Natural killer cell (primary cell): ENCODE data around the gene TLX1. TPM values are rescaled to one million over a fixed set of nuclear protein-coding genes. Genes with fewer than 3 reads are reported as not detected.

Experiments used
- ATAC-seq, 3 donors: fragments of 150-1000 bp in 2 of 3; fragments of 200-7000 bp in 1 of 3; cut with Tn5 transposase; 1 replicate in 1 of 3; 2 replicates in 2 of 3; pipeline ENCODE4 v1.10.0; 2021; ENCODE audit warnings: mild to moderate bottlenecking in 2 of 3, moderate library complexity in 2 of 3
- DNase-seq, 2 donors: peaks; one replicate each; pipeline versions ENCODE4 v3.0.0 to v3.0.0-alpha.2; 2013 to 2021; ENCODE audit warnings: mixed read lengths in 1 of 2
- H3K27ac ChIP-seq: one replicate; pipeline ENCODE4 v1.5.1; 2013; ENCODE audit warnings: mild to moderate bottlenecking, low read length
- H3K27me3 ChIP-seq: one replicate; pipeline ENCODE4 v1.6.1; 2013; ENCODE audit warnings: low read length; ENCODE audit not compliant: control insufficient read depth, insufficient read depth
- H3K36me3 ChIP-seq: one replicate; pipeline ENCODE4 v1.6.1; 2013; ENCODE audit warnings: low read length; ENCODE audit not compliant: control insufficient read depth, insufficient read depth
- H3K4me1 ChIP-seq: one replicate; pipeline ENCODE4 v1.6.1; 2013; ENCODE audit warnings: low read length; ENCODE audit not compliant: control insufficient read depth, insufficient read depth
- H3K4me3 ChIP-seq: one replicate; pipeline ENCODE4 v1.5.1; 2013; ENCODE audit warnings: low read length
- H3K9me3 ChIP-seq: one replicate; pipeline ENCODE4 v1.6.1; 2013; ENCODE audit warnings: low read length; ENCODE audit not compliant: control insufficient read depth, insufficient read depth
- H3K27ac Mint-ChIP-seq, 2 donors: one replicate each; pipeline ENCODE4 v1.8.0; 2022; ENCODE audit warnings: mild to moderate bottlenecking in 2 of 2, mixed read lengths in 2 of 2, moderate library complexity in 1 of 2
- H3K27me3 Mint-ChIP-seq, 2 donors: one replicate each; pipeline ENCODE4 v1.8.0; 2022; ENCODE audit warnings: low read depth in 2 of 2, mixed read lengths in 2 of 2
- H3K36me3 Mint-ChIP-seq: one replicate; pipeline ENCODE4 v1.8.0; 2022; ENCODE audit warnings: mixed read lengths
- H3K4me1 Mint-ChIP-seq, 2 donors: one replicate each; pipeline ENCODE4 v1.8.0; 2022; ENCODE audit warnings: mixed read lengths in 2 of 2
- H3K4me3 Mint-ChIP-seq: one replicate; pipeline ENCODE4 v1.8.0; 2022; ENCODE audit warnings: mild to moderate bottlenecking, moderate library complexity, mixed read lengths
- H3K9me3 Mint-ChIP-seq, 2 donors: one replicate each; pipeline ENCODE4 v1.8.0; 2022; ENCODE audit warnings: mixed read lengths in 2 of 2
- CTCF ChIP-seq: fragments of 200-600 bp; IDR thresholded peaks from one replicate; pipeline ENCODE4 v1.8.0; 2022; ENCODE audit warnings: antibody characterized with exemption
- WGBS: methylation state at CpG from one replicate; pipeline ENCODE4 v1.1.7; 2013; ENCODE audit warnings: missing lambda C conversion rate; ENCODE audit not compliant: insufficient coverage; 5-methylcytosine and 5-hydroxymethylcytosine counted together
- intact Hi-C: fragments of 100-400 bp; cut with micrococcal nuclease; formaldehyde crosslinking; loops from one replicate; pipeline ENCODE4 v1.14.2; 2022
- total RNA-seq, 4 donors: library from RNA; stranded (reverse); fragments of 120-200 nt in 1 of 4; gene quantifications; one replicate each; pipeline versions ENCODE4 v1.2.3 to v1.2.4, GENCODE V29; 2013 to 2022

TLX1 gene
- total RNA-seq, 3 donors from 2014 or later (not counting 1 experiment from before 2014, with no cell fraction given): not detected

- Histone ChIP-seq H3K36me3 (no peaks in the 10 kb centered on the region), H3K27ac (no peak overlapping the region), H3K4me3 (no peak overlapping the region), H3K9me3 (no peaks in the 10 kb centered on the region), H3K4me1 (no peaks in the 10 kb centered on the region), H3K27me3 (no peaks in the 10 kb centered on the region)
- no peak overlapping the region for H3K27ac Mint-ChIP-seq
- 78% methylated on average over 5 of the region's 6 CpGs for WGBS
- no peaks in the 10 kb centered on the region for H3K36me3 Mint-ChIP-seq
- H3K4me3 Mint-ChIP-seq: no peak overlapping the region
- H3K27me3 Mint-ChIP-seq: peaks cover 47 to 48% of the 10 kb centered on the region in 2 donors
- peaks cover 0 to 4% of the 10 kb centered on the region in 2 donors for H3K4me1 Mint-ChIP-seq
- ATAC-seq: no peak
- TF ChIP-seq CTCF: no peak
- H3K9me3 Mint-ChIP-seq: no peaks in the 10 kb centered on the region
- intact Hi-C loops: loop anchor here (1.0 kb wide), 1 partner anchor 47 kb away; no protein-coding TSS in a partner anchor
- no peak for DNase-seq
Observed at GRCh38 chr10:101095004-101095403, 36.1 kb upstream of the TLX1 start.

- H3K27me3 ChIP-seq: no peaks in the 10 kb centered on the region
- H3K27ac Mint-ChIP-seq: no peak overlapping the region
- peak; percentile 82 for TF ChIP-seq CTCF
- H3K9me3 Mint-ChIP-seq: no peaks in the 10 kb centered on the region
- DNase-seq (peak; percentile 66 to 84), ATAC-seq (peak; percentile 77 to 98 (median 96))
- H3K36me3 Mint-ChIP-seq: no peaks in the 10 kb centered on the region
- H3K4me1 ChIP-seq: no peaks in the 10 kb centered on the region
- 19% methylated on average over 7 of the region's 7 CpGs for WGBS
- no peaks in the 10 kb centered on the region for H3K9me3 ChIP-seq
- H3K27ac ChIP-seq: no peak overlapping the region
- no peaks in the 10 kb centered on the region for H3K36me3 ChIP-seq
- H3K4me1 Mint-ChIP-seq: peaks cover 0 to 4% of the 10 kb centered on the region in 2 donors
- H3K27me3 Mint-ChIP-seq: peaks cover 43 to 48% of the 10 kb centered on the region in 2 donors
- H3K4me3 Mint-ChIP-seq: no peak overlapping the region
- intact Hi-C loops: loop anchor here (1.0 kb wide), 1 partner anchor 47 kb away; no protein-coding TSS in a partner anchor
- H3K4me3 ChIP-seq: no peak overlapping the region
Observed at GRCh38 chr10:101095550-101096213, 35.4 kb upstream of the TLX1 start.

- H3K9me3 ChIP-seq: no peaks in the 10 kb centered on the region
- no peaks in the 10 kb centered on the region for H3K36me3 Mint-ChIP-seq
- no peaks in the 10 kb centered on the region for H3K36me3 ChIP-seq
- no peak overlapping the region for H3K4me3 Mint-ChIP-seq
- TF ChIP-seq CTCF: no peak
- H3K4me1 Mint-ChIP-seq: peaks cover 0 to 4% of the 10 kb centered on the region in 2 donors
- H3K4me1 ChIP-seq: no peaks in the 10 kb centered on the region
- DNase-seq: no peak
- no peak for ATAC-seq
- intact Hi-C loops: no loop called here
- no peaks in the 10 kb centered on the region for H3K27me3 ChIP-seq
- H3K27ac Mint-ChIP-seq: no peak overlapping the region
- H3K27ac ChIP-seq: no peak overlapping the region
- no peak overlapping the region for H3K4me3 ChIP-seq
- WGBS: 90% methylated on average over 4 of the region's 4 CpGs
- no peaks in the 10 kb centered on the region for H3K9me3 Mint-ChIP-seq
- peaks cover 37 to 46% of the 10 kb centered on the region in 2 donors for H3K27me3 Mint-ChIP-seq
Observed at GRCh38 chr10:101096378-101096777, 34.7 kb upstream of the TLX1 start.

GRCh38 chr10:101097881-101098280 lies 33.2 kb upstream of the TLX1 start:
- Mint-ChIP-seq H3K36me3 (no peaks in the 10 kb centered on the region), H3K9me3 (no peaks in the 10 kb centered on the region), H3K4me3 (no peak overlapping the region), H3K4me1 (peaks cover 0 to 4% of the 10 kb centered on the region in 2 donors), H3K27ac (no peak overlapping the region), H3K27me3 (peaks cover 34 to 45% of the 10 kb centered on the region in 2 donors)
- Histone ChIP-seq H3K27me3 (no peaks in the 10 kb centered on the region), H3K36me3 (no peaks in the 10 kb centered on the region), H3K27ac (no peak overlapping the region), H3K4me1 (no peaks in the 10 kb centered on the region), H3K4me3 (no peak overlapping the region), H3K9me3 (no peaks in the 10 kb centered on the region)
- ATAC-seq (no peak), DNase-seq (no peak)
- intact Hi-C loops: no loop called here
- 53% methylated on average over 4 of the region's 4 CpGs for WGBS
- no peak for TF ChIP-seq CTCF
